ENCODE measurements around the gene KRTAP6-2. TPM values are rescaled to one million over a fixed set of nuclear protein-coding genes. Genes with fewer than 3 reads are reported as not detected.

KRTAP6-2 gene
- total RNA-seq, 2 experiments from 2014 or later: not detected

DNA sequence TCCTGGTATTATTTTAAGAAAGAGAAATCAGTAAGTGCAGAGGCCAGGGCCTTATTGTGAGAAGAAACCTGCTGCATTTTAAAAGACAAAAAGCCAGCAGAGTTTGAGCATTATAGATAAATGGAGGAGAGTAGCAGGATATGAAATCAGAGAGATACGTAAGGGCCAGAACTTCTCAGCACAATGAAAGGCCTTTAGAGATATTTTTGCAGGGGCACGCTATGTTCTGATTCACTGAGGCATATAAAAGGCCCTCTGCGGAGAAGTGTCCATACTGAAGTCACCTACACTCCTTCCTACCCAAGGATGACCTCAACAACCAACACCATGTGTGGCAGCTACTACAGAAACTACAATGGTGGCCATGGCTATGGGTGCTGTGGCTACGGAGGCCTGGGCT is 6.6 kb downstream of the KRTAP6-2 start, which contains the start of gene KRTAP6-3:
Gene KRTAP6-3 (plus strand): TSS at position 301 of the 400 bp plus-strand sequence. CDS start 6 bp downstream, at position 307.
- H3K79me2 ChIP-seq (ENCODE audit: insufficient read depth, low read depth, low read length): no peaks in the 10 kb centered on the region
- POLR2A ChIA-PET: no interaction called here
- no peak within 1 kb of the TSS for H3K4me2 ChIP-seq (ENCODE audit: low read length)
- H3K9me3 ChIP-seq (ENCODE audit: low read length): no peaks in the 10 kb centered on the region
- no peak within 1 kb of the TSS for H2AFZ ChIP-seq (ENCODE audit: low read length)
- H3K4me3 ChIP-seq (ENCODE audit: low read depth, low read length, poor library complexity, severe bottlenecking): no peak within 1 kb of the TSS
- intact Hi-C loops (cut with micrococcal nuclease; ENCODE audit: unreplicated experiment): no loop called here
- no TSS peak for BruUV-seq (replicated peaks)
- no peaks in the 10 kb centered on the region for H4K20me1 ChIP-seq (ENCODE audit: insufficient read depth, low read length)
- DNase-seq (ENCODE audit: low spot score): no peak
- H3K36me3 ChIP-seq (ENCODE audit: insufficient read depth, low read length): no peaks in the 10 kb centered on the region
- H3K9me2 ChIP-seq (ENCODE audit: insufficient read depth, low read length): no peaks in the 10 kb centered on the region
- no peak within 1 kb of the TSS for H3K27ac ChIP-seq (ENCODE audit: low read depth, low read length, poor library complexity, severe bottlenecking)
- CTCF ChIA-PET (ENCODE audit: unreplicated experiment): no interaction called here
- H3K4me1 ChIP-seq (ENCODE audit: insufficient read depth, low read length, poor library complexity, severe bottlenecking): no peaks in the 10 kb centered on the region
- TF ChIP-seq, protein P1, sequence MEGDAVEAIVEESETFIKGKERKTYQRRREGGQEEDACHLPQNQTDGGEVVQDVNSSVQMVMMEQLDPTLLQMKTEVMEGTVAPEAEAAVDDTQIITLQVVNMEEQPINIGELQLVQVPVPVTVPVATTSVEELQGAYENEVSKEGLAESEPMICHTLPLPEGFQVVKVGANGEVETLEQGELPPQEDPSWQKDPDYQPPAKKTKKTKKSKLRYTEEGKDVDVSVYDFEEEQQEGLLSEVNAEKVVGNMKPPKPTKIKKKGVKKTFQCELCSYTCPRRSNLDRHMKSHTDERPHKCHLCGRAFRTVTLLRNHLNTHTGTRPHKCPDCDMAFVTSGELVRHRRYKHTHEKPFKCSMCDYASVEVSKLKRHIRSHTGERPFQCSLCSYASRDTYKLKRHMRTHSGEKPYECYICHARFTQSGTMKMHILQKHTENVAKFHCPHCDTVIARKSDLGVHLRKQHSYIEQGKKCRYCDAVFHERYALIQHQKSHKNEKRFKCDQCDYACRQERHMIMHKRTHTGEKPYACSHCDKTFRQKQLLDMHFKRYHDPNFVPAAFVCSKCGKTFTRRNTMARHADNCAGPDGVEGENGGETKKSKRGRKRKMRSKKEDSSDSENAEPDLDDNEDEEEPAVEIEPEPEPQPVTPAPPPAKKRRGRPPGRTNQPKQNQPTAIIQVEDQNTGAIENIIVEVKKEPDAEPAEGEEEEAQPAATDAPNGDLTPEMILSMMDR (conservative IDR thresholded peaks at IDR 0.05; ENCODE audit: low read length): no peak
- no peak for TF ChIP-seq EZH2phosphoT487 (IDR thresholded peaks at IDR 0.05; ENCODE audit: borderline replicate concordance, low read depth, low read length)

DNA sequence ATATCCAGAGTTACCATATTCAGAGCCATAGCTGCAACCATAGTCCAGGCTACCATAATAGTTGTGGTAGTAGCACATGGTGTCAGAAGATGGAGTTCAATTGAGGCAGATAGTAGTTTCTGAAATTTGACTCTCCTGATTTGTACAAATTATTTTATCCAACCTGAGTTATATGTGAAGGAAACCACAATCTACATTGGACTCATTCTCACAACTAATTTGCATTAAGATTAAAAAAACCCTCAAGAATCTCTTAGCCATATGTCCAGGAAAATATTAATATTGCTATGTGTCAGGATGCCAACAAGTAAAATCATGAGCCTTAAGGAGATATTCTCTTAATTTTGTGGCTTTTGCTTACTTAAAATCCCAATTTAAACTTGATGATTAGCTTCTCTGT is 8.4 kb downstream of the KRTAP6-2 start, which contains the start of gene KRTAP22-2:
Gene KRTAP22-2 (minus strand): TSS at position 101 of the 400 bp plus-strand sequence.
- POLR2A ChIA-PET: interaction anchor here (0.9 kb wide), 1 partner anchor 11 kb away, joined by 3 read pairs; the partner anchor contains the start of gene KRTAP22-1

DNA sequence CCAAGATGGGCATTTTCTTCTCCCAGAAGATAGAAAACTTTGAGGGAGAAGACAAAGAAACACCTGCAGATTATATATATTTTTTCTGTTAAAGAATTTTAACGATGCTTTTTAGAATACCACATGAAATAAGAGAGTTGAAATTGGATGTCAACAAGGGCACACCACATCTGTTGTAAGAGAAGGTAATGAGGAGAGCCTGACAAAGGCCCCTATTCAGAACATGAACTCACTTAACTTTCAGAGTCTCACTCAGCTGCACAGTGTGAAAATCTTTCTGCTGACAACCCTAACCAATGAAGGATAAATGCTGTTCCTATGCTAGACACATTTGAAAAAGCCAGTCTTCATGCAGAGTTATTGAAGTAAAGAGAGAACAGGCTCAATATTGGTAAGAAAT is 15.8 kb downstream of the KRTAP6-2 start:
- BruUV-seq (replicated peaks): no TSS peak
- no peak overlapping the region for H3K27ac ChIP-seq (ENCODE audit: low read depth, low read length, poor library complexity, severe bottlenecking)
- intact Hi-C loops (cut with micrococcal nuclease; ENCODE audit: unreplicated experiment): no loop called here
- no peaks in the 10 kb centered on the region for H3K79me2 ChIP-seq (ENCODE audit: insufficient read depth, low read depth, low read length)
- CTCF ChIA-PET (ENCODE audit: unreplicated experiment): no interaction called here
- DNase-seq (ENCODE audit: low spot score): no peak
- no peak overlapping the region for H3K4me2 ChIP-seq (ENCODE audit: low read length)
- H4K20me1 ChIP-seq (ENCODE audit: insufficient read depth, low read length): no peaks in the 10 kb centered on the region
- no peak overlapping the region for H3K4me3 ChIP-seq (ENCODE audit: low read depth, low read length, poor library complexity, severe bottlenecking)
- no peaks in the 10 kb centered on the region for H3K9me3 ChIP-seq (ENCODE audit: low read length)
- H3K9me2 ChIP-seq (ENCODE audit: insufficient read depth, low read length): no peaks in the 10 kb centered on the region
- POLR2A ChIA-PET: interaction anchor here (1.1 kb wide), 1 partner anchor 187 kb away, joined by 4 read pairs; no protein-coding TSS in a partner anchor
- H2AFZ ChIP-seq (ENCODE audit: low read length): no peak overlapping the region
- no peaks in the 10 kb centered on the region for H3K4me1 ChIP-seq (ENCODE audit: insufficient read depth, low read length, poor library complexity, severe bottlenecking)
- no peaks in the 10 kb centered on the region for H3K36me3 ChIP-seq (ENCODE audit: insufficient read depth, low read length)
- no peak for TF ChIP-seq EZH2phosphoT487 (IDR thresholded peaks at IDR 0.05; ENCODE audit: borderline replicate concordance, low read depth, low read length)
- TF ChIP-seq, protein P1 (conservative IDR thresholded peaks at IDR 0.05; ENCODE audit: low read length): no peak

More for the DNA sequence above, 8.4 kb downstream of the KRTAP6-2 start, which contains the start of gene KRTAP22-2:
- intact Hi-C loops (cut with micrococcal nuclease; ENCODE audit: unreplicated experiment): no loop called here
- DNase-seq (ENCODE audit: low spot score): no peak
- Histone ChIP-seq H3K79me2 (ENCODE audit: insufficient read depth, low read depth, low read length) (no peaks in the 10 kb centered on the region), H3K4me3 (ENCODE audit: low read depth, low read length, poor library complexity, severe bottlenecking) (no peak within 1 kb of the TSS), H3K9me2 (ENCODE audit: insufficient read depth, low read length) (no peaks in the 10 kb centered on the region), H3K36me3 (ENCODE audit: insufficient read depth, low read length) (no peaks in the 10 kb centered on the region), H4K20me1 (ENCODE audit: insufficient read depth, low read length) (no peaks in the 10 kb centered on the region), H3K4me1 (ENCODE audit: insufficient read depth, low read length, poor library complexity, severe bottlenecking) (no peaks in the 10 kb centered on the region), H3K27ac (ENCODE audit: low read depth, low read length, poor library complexity, severe bottlenecking) (no peak within 1 kb of the TSS), H3K4me2 (ENCODE audit: low read length) (no peak within 1 kb of the TSS), H3K9me3 (ENCODE audit: low read length) (no peaks in the 10 kb centered on the region), H2AFZ (ENCODE audit: low read length) (no peak within 1 kb of the TSS)
- CTCF ChIA-PET (ENCODE audit: unreplicated experiment): no interaction called here
- BruUV-seq (replicated peaks): no TSS peak
- TF ChIP-seq EZH2phosphoT487 (IDR thresholded peaks at IDR 0.05; ENCODE audit: borderline replicate concordance, low read depth, low read length): no peak
- TF ChIP-seq, protein P1 (conservative IDR thresholded peaks at IDR 0.05; ENCODE audit: low read length): no peak
